GM18867 (cell line): Measurements from ENCODE around the gene DTWD1.
"Not testable (repeated sequence)": the region's sequence is repeated elsewhere in the genome, so short reads cannot be mapped to it uniquely, and the experiment has no call there.

Source experiments
- ATAC-seq: cut with Tn5 transposase; IDR thresholded peaks from one replicate; pipeline ENCODE4 v1.9.1; 2021; ENCODE audit warnings: mild to moderate bottlenecking, moderate library complexity; ENCODE audit not compliant: unreplicated experiment

The DTWD1 gene

GRCh38 chr15:49620658-49621368, at the start of gene DTWD1, which contains the start of gene FAM227B:
Gene DTWD1 (plus strand): TSS chr15:49621048. CDS start chr15:49625168, 4,120 bp downstream.
Gene FAM227B (minus strand): TSS chr15:49620818. CDS start chr15:49615171, 5,647 bp downstream.
- peak; percentile 98 for ATAC-seq

- no peak for ATAC-seq
These were observed 47.4 kb upstream of the DTWD1 start for GRCh38 chr15:49573421-49573820.

GRCh38 chr15:49589030-49589429, 31.8 kb upstream of the DTWD1 start:
- ATAC-seq: peak; percentile 75

GRCh38 chr15:49592829-49593316, 28.0 kb upstream of the DTWD1 start:
- ATAC-seq: not testable (repeated sequence)

- no peak for ATAC-seq
These were observed 16.0 kb upstream of the DTWD1 start for GRCh38 chr15:49604625-49605409.

GRCh38 chr15:49605588-49605987, 15.3 kb upstream of the DTWD1 start:
- no peak for ATAC-seq

GRCh38 chr15:49606594-49606993, 14.3 kb upstream of the DTWD1 start:
- no peak for ATAC-seq

- ATAC-seq: no peak
These were observed 10.5 kb upstream of the DTWD1 start for GRCh38 chr15:49610157-49610918.

- ATAC-seq: not testable (repeated sequence)
These were observed 8.6 kb upstream of the DTWD1 start for GRCh38 chr15:49612240-49612639.

- no peak for ATAC-seq
These were observed 1.6 kb upstream of the DTWD1 start for GRCh38 chr15:49619226-49619625.

GRCh38 chr15:49620199-49620598, 649 bp upstream of the DTWD1 start:
- ATAC-seq: peak; percentile 6

GRCh38 chr15:49621401-49621811, 558 bp downstream of the DTWD1 start:
- no peak for ATAC-seq

- no peak for ATAC-seq
These were observed 1.0 kb downstream of the DTWD1 start for GRCh38 chr15:49621887-49622286.

- no peak for ATAC-seq
These were observed 1.7 kb downstream of the DTWD1 start for GRCh38 chr15:49622561-49622960.

- no peak for ATAC-seq
These were observed 3.2 kb downstream of the DTWD1 start for GRCh38 chr15:49624056-49624455.

GRCh38 chr15:49625460-49626036, 4.7 kb downstream of the DTWD1 start:
- ATAC-seq: no peak

- ATAC-seq: no peak
These were observed 6.6 kb downstream of the DTWD1 start for GRCh38 chr15:49627407-49627877.

GRCh38 chr15:49628379-49628778, 7.5 kb downstream of the DTWD1 start:
- ATAC-seq: no peak

- no peak for ATAC-seq
These were observed 17.0 kb downstream of the DTWD1 start for GRCh38 chr15:49637857-49638256.

GRCh38 chr15:49644364-49644794, 23.5 kb downstream of the DTWD1 start:
- ATAC-seq: no peak

GRCh38 chr15:49645277-49645676, 24.4 kb downstream of the DTWD1 start:
- ATAC-seq: no peak
